GM12878 (cell line): ENCODE results near the gene LRTM2. TPM values are rescaled to one million over a fixed set of nuclear protein-coding genes. Genes with fewer than 3 reads are reported as not detected.

ENCODE experiments used
- ATAC-seq: fragments of 200-7000 bp; cut with Tn5 transposase; 3 replicates; pipeline ENCODE4 v1.9.1; 2020; ENCODE audit warnings: mild to moderate bottlenecking, moderate library complexity
- BruUV-seq: library from RNA; stranded (reverse); fragments of 400-500 nt; replicated peaks from 2 replicates; lab custom pipeline; 2021; lab: Mats Ljungman, UMichigan
- CTCF ChIA-PET: fragments of 300-600 bp; sonication (Branson Sonifier 250); formaldehyde crosslinking; extraction: SDS; loops from one replicate; lab custom pipeline; 2021; ENCODE audit warnings: inconsistent platforms; lab: Yijun Ruan, JAX
- POLR2A ChIA-PET: fragments of 350-600 bp; formaldehyde crosslinking; extraction: SDS; loops from one replicate; lab custom pipeline; 2021; ENCODE audit warnings: inconsistent platforms; lab: Charles Lee
- RAD21 ChIA-PET: fragments of 300-600 bp; sonication (Branson Sonifier 250); formaldehyde crosslinking; loops from one replicate; lab custom pipeline; 2023; ENCODE audit warnings: antibody characterized with exemption; ENCODE audit not compliant: unreplicated experiment; lab: Charles Lee
- SMC1A ChIA-PET: fragments of 300-600 bp; sonication (Branson Sonifier 250); formaldehyde crosslinking; loops from one replicate; lab custom pipeline; 2023; ENCODE audit not compliant: unreplicated experiment, uncharacterized antibody; lab: Charles Lee
- DNase-seq: peaks from one replicate; pipeline ENCODE4 v3.0.0-alpha.2; 2011; ENCODE audit warnings: low read depth, low spot score
- FAIRE-seq: peaks from 3 replicates; lab custom pipeline; 2011; peaks lifted over from hg19 to GRCh38; lab: Jason Lieb, UNC
- H2AFZ ChIP-seq: 2 replicates; pipeline ENCODE4 v1.6.0; 2011; ENCODE audit warnings: low read depth, low read length, control low read depth; ENCODE audit not compliant: control insufficient read depth
- H3K27ac ChIP-seq: 2 replicates; pipeline ENCODE4 v1.5.1; 2011; ENCODE audit warnings: control low read depth; ENCODE audit not compliant: control insufficient read depth, insufficient read depth
- H3K27me3 ChIP-seq, 2 experiments: replicated peaks in 1 of 2; 2 replicates each; pipeline versions ENCODE4 v1.6.0 to v1.6.1; 2011; ENCODE audit warnings: low read length in 1 of 2; ENCODE audit not compliant: control insufficient read depth in 2 of 2, insufficient read depth in 2 of 2
- H3K36me3 ChIP-seq, 2 experiments: 2 replicates each; pipeline ENCODE4 v1.5.1; 2011; ENCODE audit warnings: low read length in 1 of 2; ENCODE audit not compliant: control insufficient read depth in 2 of 2, insufficient read depth in 2 of 2
- H3K4me1 ChIP-seq: 2 replicates; pipeline ENCODE4 v1.6.1; 2011; ENCODE audit warnings: mild to moderate bottlenecking, low read length, moderate library complexity, mixed read lengths; ENCODE audit not compliant: control insufficient read depth, insufficient read depth
- H3K4me2 ChIP-seq: 2 replicates; pipeline ENCODE4 v1.6.0; 2011; ENCODE audit warnings: control low read depth; ENCODE audit not compliant: control insufficient read depth, insufficient read depth
- H3K4me3 ChIP-seq: fragments of 200-600 bp; sonication (generic); 2 replicates; pipeline ENCODE4 v1.5.1; 2016
- H3K79me2 ChIP-seq: 2 replicates; pipeline ENCODE4 v1.6.0; 2011; ENCODE audit warnings: low read length; ENCODE audit not compliant: control insufficient read depth, insufficient read depth
- H3K9ac ChIP-seq: 2 replicates; pipeline ENCODE4 v1.8.0; 2011; ENCODE audit warnings: low read length, control low read depth, mixed read lengths; ENCODE audit not compliant: control insufficient read depth, insufficient read depth
- H3K9me3 ChIP-seq: replicated peaks from 3 replicates; pipeline ENCODE4 v1.5.1; 2011; ENCODE audit warnings: mild to moderate bottlenecking, low read length; ENCODE audit not compliant: control insufficient read depth, insufficient read depth
- H4K20me1 ChIP-seq: 2 replicates; pipeline ENCODE4 v1.6.0; 2011; ENCODE audit not compliant: control insufficient read depth, insufficient read depth
- BCLAF1 ChIP-seq: fragments of 450-650 bp; IDR thresholded peaks from 2 replicates; pipeline ENCODE4 v1.6.1; 2017; ENCODE audit warnings: antibody characterized with exemption, mild to moderate bottlenecking, moderate library complexity
- BMI1 ChIP-seq: fragments of 450-650 bp; IDR thresholded peaks from 2 replicates; pipeline ENCODE4 v1.6.1; 2016; ENCODE audit warnings: mild to moderate bottlenecking, moderate library complexity, borderline replicate concordance
- EED ChIP-seq: sonication (generic); IDR thresholded peaks from 2 replicates; pipeline ENCODE4 v1.6.1; 2016; ENCODE audit warnings: antibody characterized with exemption, low read depth
- ESRRA ChIP-seq: IDR thresholded peaks from 2 replicates; pipeline ENCODE4 v1.6.1; 2012; ENCODE audit warnings: mild to moderate bottlenecking, low read length, improper control_type of control experiment
- EZH2 ChIP-seq: IDR thresholded peaks from 2 replicates; pipeline ENCODE4 v1.6.1; 2012; ENCODE audit warnings: low read depth, mild to moderate bottlenecking, control low read depth, inconsistent platforms, low read length, borderline replicate concordance; ENCODE audit not compliant: control insufficient read depth
- HDAC6 ChIP-seq: fragments of 200-600 bp; sonication (generic); IDR thresholded peaks from one replicate; pipeline ENCODE4 v1.8.0; 2017; ENCODE audit warnings: antibody characterized with exemption; ENCODE audit not compliant: unreplicated experiment
- IRF4 ChIP-seq: IDR thresholded peaks from 2 replicates; pipeline ENCODE4 v1.6.1; 2011; ENCODE audit warnings: low read depth, low read length
- JUND ChIP-seq: IDR thresholded peaks from 2 replicates; pipeline ENCODE4 v1.6.1; 2012; ENCODE audit warnings: low read depth, mild to moderate bottlenecking, low read length, improper control_type of control experiment, moderate library complexity
- MEF2A ChIP-seq: IDR thresholded peaks from 2 replicates; pipeline ENCODE4 v1.6.1; 2011; ENCODE audit warnings: low read depth, mild to moderate bottlenecking, low read length, moderate library complexity; ENCODE audit not compliant: insufficient read depth
- MLLT1 ChIP-seq: fragments of 450-650 bp; IDR thresholded peaks from 2 replicates; pipeline ENCODE4 v1.6.1; 2016; ENCODE audit warnings: mild to moderate bottlenecking
- PAX8 ChIP-seq: fragments of 450-650 bp; IDR thresholded peaks from 2 replicates; pipeline ENCODE4 v1.6.1; 2017; ENCODE audit warnings: mild to moderate bottlenecking, moderate library complexity
- RCOR1 ChIP-seq: conservative IDR thresholded peaks from 2 replicates; pipeline ENCODE4 v1.6.1; 2012; ENCODE audit warnings: low read depth, low read length, improper control_type of control experiment
- WRNIP1 ChIP-seq: IDR thresholded peaks from 2 replicates; pipeline ENCODE4 v1.6.1; 2011; ENCODE audit warnings: low read depth, low read length, improper control_type of control experiment, borderline replicate concordance
- ZBTB11 ChIP-seq: fragments of 450-650 bp; formaldehyde crosslinking; IDR thresholded peaks from 2 replicates; pipeline ENCODE4 v1.5.0; 2022; ENCODE audit warnings: mild to moderate bottlenecking, missing genetic modification characterization
- WGBS: methylation state at CpG from one replicate; pipeline ENCODE4 v1.1.6; 2016; ENCODE audit warnings: low lambda C conversion rate; ENCODE audit not compliant: insufficient replicate concordance, insufficient coverage; ENCODE audit errors: missing lambda C conversion rate; 5-methylcytosine and 5-hydroxymethylcytosine counted together
- in situ Hi-C: fragments of 300-500 bp; cut with MboI; formaldehyde crosslinking; loops from 9 replicates; pipeline ENCODE4 v1.14.3; 2018; ENCODE audit warnings: mixed read lengths
- intact Hi-C: fragments of 100-400 bp; cut with micrococcal nuclease; formaldehyde crosslinking; loops from one replicate; pipeline ENCODE4 v1.14.2; 2022; ENCODE audit not compliant: unreplicated experiment
- polyA plus RNA-seq, 11 experiments: library from polyadenylated mRNA; depleted of rRNA in 4 of 11; unstranded in 6 of 11; stranded (reverse) in 5 of 11; fragments of >200 nt; fragmentation: Nextera tagmentation in 4 of 11; fragmentation: Illumina TruSeq in 1 of 11; extraction: Ambion mirVana in 4 of 11; extraction: Trizol in 1 of 11; gene quantifications; 1 replicate in 1 of 11; 2 replicates in 10 of 11; pipeline versions ENCODE4 v1.2.1 to v1.2.3, GENCODE V29; 2011 to 2016; ENCODE audit warnings: inconsistent platforms in 2 of 11, missing spikeins in 2 of 11, low read depth in 1 of 11
- total RNA-seq, 4 experiments: library from RNA; depleted of rRNA in 3 of 4; stranded (reverse); fragments of >200 nt in 3 of 4; fragmentation: Illumina TruSeq in 1 of 4; extraction: Trizol in 1 of 4; gene quantifications; 2 replicates each; pipeline versions ENCODE4 v1.2.1 to v1.2.3, GENCODE V29; 2013 to 2021

The LRTM2 gene
- total and polyA plus RNA-seq, 10 of the 15 experiments (the other 5 are each of a cell fraction or from before 2014, with no cell fraction given), result 0.05 TPM; not detected in 9

GRCh38 chr12:1842905-1843640 is 22.7 kb downstream of the LRTM2 start:
- in situ Hi-C loops, result no loop called here
- CTCF ChIA-PET, result interaction anchor here (0.6 to 0.7 kb wide), 2 partner anchors 465 to 1344 kb away, joined by 3 read pairs; no protein-coding TSS in a partner anchor
- H2AFZ ChIP-seq, result no peak overlapping the region

More at GRCh38 chr12:1842905-1843640, 22.7 kb downstream of the LRTM2 start:
- ATAC-seq (no peak), DNase-seq (no peak), FAIRE-seq (no peak)
- H3K4me1 ChIP-seq, result no peaks in the 10 kb centered on the region
- ChIA-PET POLR2A (no interaction called here), SMC1A (interaction anchor here (1.2 kb wide), 1 partner anchor 12 kb away, joined by 4 read pairs; no protein-coding TSS in a partner anchor), RAD21 (no interaction called here)
- no peaks in the 10 kb centered on the region for H3K79me2 ChIP-seq
- peaks cover 3 to 7% of the 10 kb centered on the region in 2 experiments for H3K27me3 ChIP-seq
- H3K4me3 ChIP-seq, result no peak overlapping the region
- H3K9me3 ChIP-seq, result no peaks in the 10 kb centered on the region
- H3K9ac ChIP-seq, result no peak overlapping the region
- H3K27ac ChIP-seq, result no peak overlapping the region
- intact Hi-C loops, result no loop called here
- 23% methylated on average over 16 of the region's 16 CpGs for WGBS
- TF ChIP-seq PAX8 (no peak), WRNIP1 (no peak), ZBTB11 (CRISPR knock-in tag) (no peak), BMI1 (no peak), JUND (no peak), ESRRA (no peak), RCOR1 (no peak), BCLAF1 (no peak), MLLT1 (no peak), EZH2 (no peak), EED (no peak), IRF4 (no peak), MEF2A (no peak), HDAC6 (no peak)
- H3K4me2 ChIP-seq, result no peak overlapping the region
- H3K36me3 ChIP-seq, result no peaks in the 10 kb centered on the region
- BruUV-seq, result no TSS peak
- no peaks in the 10 kb centered on the region for H4K20me1 ChIP-seq
